ENCODE measurements around the gene IRF2BP2. TPM values are rescaled to one million over a fixed set of nuclear protein-coding genes. Genes with fewer than 3 reads are reported as not detected.
A peak's percentile ranks its signal among the peaks of the same experiment; 100 is the strongest.

IRF2BP2 gene
- total RNA-seq, 4 donors from 2014 or later, result 82.7 to 120 (median 93.3) TPM

DNA sequence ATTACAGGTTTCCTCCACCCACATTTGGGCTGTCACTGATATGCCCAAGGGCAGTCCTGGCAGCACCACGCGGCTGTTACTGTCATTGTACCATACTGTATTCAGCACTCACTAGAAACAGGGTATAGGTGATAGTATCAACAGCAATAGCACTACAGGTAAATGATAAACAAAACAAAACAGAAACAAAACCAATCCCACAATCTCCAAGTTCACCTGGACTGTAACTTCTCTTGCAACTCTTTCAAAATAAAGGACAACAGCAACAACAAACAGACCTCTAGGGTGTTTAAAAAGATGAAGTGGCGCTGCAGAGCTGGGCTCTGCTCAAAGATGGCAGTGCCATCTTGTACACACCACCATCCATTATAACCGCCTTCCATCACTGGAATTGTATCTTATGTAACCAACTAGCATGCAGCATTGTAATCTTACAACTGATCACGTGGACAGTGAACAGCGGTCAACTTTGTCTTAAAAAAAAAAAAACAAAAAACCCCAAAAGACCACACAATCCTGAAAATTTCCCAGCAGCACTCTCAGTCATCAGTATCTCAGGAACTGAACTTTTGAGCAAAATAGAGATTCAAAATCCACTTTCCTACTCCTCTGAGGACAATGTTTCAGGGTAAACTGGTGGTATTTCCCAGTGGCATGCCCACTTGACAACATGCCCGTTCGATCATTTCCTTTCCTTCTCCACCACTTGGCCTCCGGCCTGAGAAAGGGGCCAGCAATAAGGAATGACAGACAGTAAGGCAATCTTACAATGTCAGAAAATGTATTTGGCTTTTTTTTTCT lies 3.8 kb downstream of the IRF2BP2 start:
- DNase-seq, result peak; percentile 52
- H3K4me3 ChIP-seq, result peak overlapping the region; percentile 79 to 91 (median 84)
- WGBS, 2 donors (ENCODE audit: low coverage in 1 of 2), result 0 to 2% methylated on average over 9 of the region's 9 CpGs
- H3K27ac ChIP-seq, result peak overlapping the region; percentile 98 to 100 (median 99)
- peaks cover 8 to 40% (median 36%) of the 10 kb centered on the region in 4 donors for H3K4me1 ChIP-seq
- intact Hi-C loops (cut with DNase I; ENCODE audit: low total_unique reads), result loop anchor here (5.0 kb wide), 1 partner anchor 74 kb away; no protein-coding TSS in a partner anchor
- in situ Hi-C loops (cut with MboI; ENCODE audit: low pct_ligation_motif_present in 1 of 4, low pct_unique_long_range_greater_than_20kb in 1 of 4, low sequenced_read_pairs in 3 of 4), result loop anchor here in 2 of 4 donors (5.0 to 25.0 kb wide), 5 partner anchors 119 to 369 kb away; no protein-coding TSS in a partner anchor
- no peaks in the 10 kb centered on the region for H3K9me3 ChIP-seq
- peaks cover 0 to 23% (median 5%) of the 10 kb centered on the region in 4 donors for H3K36me3 ChIP-seq
- peak; percentile 57 to 82 (median 73) for TF ChIP-seq POLR2AphosphoS5 (IDR thresholded peaks at IDR 0.05)
- no peak for TF ChIP-seq EP300 (IDR thresholded peaks at IDR 0.05; ENCODE audit: low read depth)
- TF ChIP-seq, protein P1, sequence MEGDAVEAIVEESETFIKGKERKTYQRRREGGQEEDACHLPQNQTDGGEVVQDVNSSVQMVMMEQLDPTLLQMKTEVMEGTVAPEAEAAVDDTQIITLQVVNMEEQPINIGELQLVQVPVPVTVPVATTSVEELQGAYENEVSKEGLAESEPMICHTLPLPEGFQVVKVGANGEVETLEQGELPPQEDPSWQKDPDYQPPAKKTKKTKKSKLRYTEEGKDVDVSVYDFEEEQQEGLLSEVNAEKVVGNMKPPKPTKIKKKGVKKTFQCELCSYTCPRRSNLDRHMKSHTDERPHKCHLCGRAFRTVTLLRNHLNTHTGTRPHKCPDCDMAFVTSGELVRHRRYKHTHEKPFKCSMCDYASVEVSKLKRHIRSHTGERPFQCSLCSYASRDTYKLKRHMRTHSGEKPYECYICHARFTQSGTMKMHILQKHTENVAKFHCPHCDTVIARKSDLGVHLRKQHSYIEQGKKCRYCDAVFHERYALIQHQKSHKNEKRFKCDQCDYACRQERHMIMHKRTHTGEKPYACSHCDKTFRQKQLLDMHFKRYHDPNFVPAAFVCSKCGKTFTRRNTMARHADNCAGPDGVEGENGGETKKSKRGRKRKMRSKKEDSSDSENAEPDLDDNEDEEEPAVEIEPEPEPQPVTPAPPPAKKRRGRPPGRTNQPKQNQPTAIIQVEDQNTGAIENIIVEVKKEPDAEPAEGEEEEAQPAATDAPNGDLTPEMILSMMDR (IDR thresholded peaks at IDR 0.05), result peak in 2 of 5 experiments; percentile 11
- TF ChIP-seq POLR2A (IDR thresholded peaks at IDR 0.05), result peak; percentile 57
- H3K27me3 ChIP-seq, result no peaks in the 10 kb centered on the region

DNA sequence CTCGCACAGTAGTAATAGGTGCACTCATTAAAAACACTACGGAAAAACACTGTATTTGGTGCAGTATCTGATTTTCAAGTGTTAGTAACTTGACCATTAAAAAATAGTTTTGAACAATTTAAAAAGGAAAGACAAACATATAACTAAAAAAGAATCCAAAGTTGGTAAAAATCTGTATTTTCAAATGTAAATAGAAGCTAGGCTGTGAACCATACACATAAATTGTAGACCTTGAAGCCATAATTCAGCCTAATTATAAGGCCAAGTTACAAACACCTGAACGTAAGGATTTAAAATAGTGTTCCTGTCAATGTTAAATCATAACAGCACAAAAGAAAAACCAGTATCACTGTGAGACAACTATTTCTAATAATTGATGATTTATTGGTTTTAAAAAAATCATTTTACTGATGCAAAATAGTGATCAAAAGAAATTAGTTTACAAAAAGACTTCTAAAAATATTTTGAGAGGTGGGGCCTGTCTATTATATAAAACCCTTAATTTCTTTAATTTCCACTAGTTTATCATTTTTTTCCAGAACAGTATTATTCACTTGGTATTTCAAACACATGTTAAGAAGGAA lies 4.5 kb downstream of the IRF2BP2 start:
- in situ Hi-C loops (cut with MboI; ENCODE audit: low pct_ligation_motif_present in 1 of 4, low pct_unique_long_range_greater_than_20kb in 1 of 4, low sequenced_read_pairs in 3 of 4), result loop anchor here in 2 of 4 donors (5.0 to 25.0 kb wide), 5 partner anchors 119 to 369 kb away; no protein-coding TSS in a partner anchor
- no peak for DNase-seq
- intact Hi-C loops (cut with DNase I; ENCODE audit: low total_unique reads), result loop anchor here (5.0 kb wide), 1 partner anchor 73 kb away; no protein-coding TSS in a partner anchor
- no peaks in the 10 kb centered on the region for H3K27me3 ChIP-seq
- H3K4me3 ChIP-seq, result peak overlapping the region; percentile 79 to 91 (median 84)
- H3K9me3 ChIP-seq, result no peaks in the 10 kb centered on the region
- peaks cover 0 to 23% (median 5%) of the 10 kb centered on the region in 4 donors for H3K36me3 ChIP-seq
- no peak for TF ChIP-seq POLR2A (IDR thresholded peaks at IDR 0.05)
- TF ChIP-seq, protein P1 (IDR thresholded peaks at IDR 0.05), result no peak
- TF ChIP-seq EP300 (IDR thresholded peaks at IDR 0.05; ENCODE audit: low read depth), result no peak
- no peak for TF ChIP-seq POLR2AphosphoS5 (IDR thresholded peaks at IDR 0.05)
- peaks cover 14 to 44% (median 40%) of the 10 kb centered on the region in 4 donors for H3K4me1 ChIP-seq
- peak overlapping the region; percentile 98 to 100 (median 99) for H3K27ac ChIP-seq
- 0 to 2% methylated on average over 3 of the region's 3 CpGs for WGBS, 2 donors (ENCODE audit: low coverage in 1 of 2)

DNA sequence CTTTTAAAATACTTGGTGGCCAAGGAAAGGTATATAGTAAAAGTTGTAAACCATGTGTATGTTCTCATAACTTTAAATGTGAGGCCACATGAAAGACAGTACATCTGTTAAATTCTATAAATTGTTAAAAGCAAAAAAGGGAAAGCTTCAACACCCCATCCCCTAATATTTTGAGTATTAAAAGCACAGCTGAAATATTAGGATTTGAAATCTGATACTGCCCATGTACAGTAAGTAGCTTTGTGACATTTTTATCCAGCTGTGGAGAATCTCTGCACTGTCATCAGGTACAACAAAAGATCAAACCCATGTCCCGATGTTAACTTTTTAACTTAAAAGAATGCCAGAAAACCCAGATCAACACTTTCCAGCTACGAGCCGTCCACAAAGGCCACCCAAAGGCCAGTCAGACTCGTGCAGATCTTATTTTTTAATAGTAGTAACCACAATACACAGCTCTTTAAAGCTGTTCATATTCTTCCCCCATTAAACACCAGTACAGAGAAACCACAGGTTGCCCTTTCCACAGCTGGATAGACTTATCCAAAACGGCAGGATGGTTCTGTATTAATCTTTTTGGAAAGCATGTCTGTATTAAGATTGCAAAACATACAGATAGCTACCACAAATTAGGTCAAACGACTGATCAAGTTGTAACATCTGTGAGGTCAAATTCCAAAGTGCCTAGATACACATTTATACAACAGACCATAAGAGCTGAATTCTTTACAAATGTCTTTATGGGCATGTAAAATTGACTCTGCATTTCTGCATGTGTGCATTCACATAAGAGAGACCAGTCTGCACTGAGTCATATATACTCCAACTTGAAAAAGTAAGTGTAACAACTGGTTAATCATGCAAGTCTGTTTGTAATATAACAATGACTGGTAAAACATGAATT lies 5.2 kb downstream of the IRF2BP2 start:
- peak overlapping the region; percentile 79 to 91 (median 84) for H3K4me3 ChIP-seq
- TF ChIP-seq POLR2AphosphoS5 (IDR thresholded peaks at IDR 0.05) (peak; percentile 43 to 87 (median 80)), POLR2A (IDR thresholded peaks at IDR 0.05) (peak; percentile 66), EP300 (IDR thresholded peaks at IDR 0.05; ENCODE audit: low read depth) (no peak)
- H3K27ac ChIP-seq, result peak overlapping the region; percentile 98 to 100 (median 99)
- in situ Hi-C loops (cut with MboI; ENCODE audit: low pct_ligation_motif_present in 1 of 4, low pct_unique_long_range_greater_than_20kb in 1 of 4, low sequenced_read_pairs in 3 of 4), result loop anchor here in 2 of 4 donors (5.0 to 25.0 kb wide), 5 partner anchors 120 to 370 kb away; no protein-coding TSS in a partner anchor
- intact Hi-C loops (cut with DNase I; ENCODE audit: low total_unique reads), result loop anchor here (5.0 kb wide), 2 partner anchors 62 to 72 kb away; no protein-coding TSS in a partner anchor
- peaks cover 0 to 23% (median 5%) of the 10 kb centered on the region in 4 donors for H3K36me3 ChIP-seq
- no peaks in the 10 kb centered on the region for H3K27me3 ChIP-seq
- WGBS, 2 donors (ENCODE audit: low coverage in 1 of 2), result 0 to 2% methylated on average over 5 to 6 of the region's 6 CpGs
- DNase-seq, result no peak
- peaks cover 14 to 47% (median 43%) of the 10 kb centered on the region in 4 donors for H3K4me1 ChIP-seq
- H3K9me3 ChIP-seq, result no peaks in the 10 kb centered on the region

Measured in transverse colon (tissue), 4 donors.